GM11168 (cell line): ENCODE data around the gene STRIP2.
"Not testable (repeated sequence)": the region's sequence is repeated elsewhere in the genome, so short reads cannot be mapped to it uniquely, and the experiment has no call there.

Experiments
- in situ Hi-C: fragments of 300-500 bp; cut with MboI; formaldehyde crosslinking; loops from one replicate; pipeline ENCODE4 v1.12.0; 2022; ENCODE audit warnings: low sequenced_read_pairs; ENCODE audit not compliant: unreplicated experiment

Gene STRIP2

DNA sequence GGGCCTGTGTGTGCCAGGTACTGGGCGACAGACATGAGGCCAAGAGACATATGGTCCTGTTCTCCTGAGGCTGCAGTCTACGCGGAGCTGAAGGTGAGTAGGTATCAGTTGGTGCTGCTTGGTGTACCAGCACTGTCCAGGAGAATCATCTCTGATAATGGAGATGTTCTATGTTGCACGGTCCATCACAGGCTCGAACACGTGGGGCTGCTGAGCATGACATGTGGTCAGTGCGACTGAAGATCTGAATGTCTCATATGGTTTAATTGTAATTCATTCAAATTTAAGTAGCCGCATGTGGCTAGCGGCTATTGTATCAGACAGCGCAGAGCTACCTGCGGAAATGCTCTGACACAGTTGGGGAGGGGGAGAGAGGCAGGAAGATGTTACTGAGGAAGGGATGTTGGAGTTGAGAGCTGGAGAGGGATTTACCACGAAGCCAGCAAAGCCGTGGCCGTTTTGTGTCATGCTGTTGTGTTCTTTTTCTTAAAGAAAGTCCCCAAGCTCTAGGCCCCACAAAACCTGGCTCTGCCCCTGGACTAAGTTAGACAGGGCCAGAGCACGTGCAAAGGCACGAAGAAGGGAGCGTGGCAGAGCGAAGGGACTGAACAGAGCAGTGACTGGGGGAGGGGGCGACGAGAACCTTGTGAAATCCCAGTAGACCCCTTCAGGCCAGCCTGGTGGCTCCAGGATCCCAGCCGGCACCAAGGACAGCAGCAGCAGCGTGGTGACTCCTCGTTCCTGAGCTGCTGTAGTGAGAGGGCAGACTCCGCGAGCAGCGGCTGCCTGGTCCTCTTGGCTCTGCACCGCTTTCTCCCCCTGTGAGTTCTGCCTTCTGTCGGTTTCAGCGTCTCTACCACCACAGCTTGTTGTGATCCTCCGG is 88.1 kb downstream of the STRIP2 start:
- in situ Hi-C loops: no loop called here

GRCh38 chr7:129522971-129523340 is 88.7 kb downstream of the STRIP2 start:
- in situ Hi-C loops: no loop called here

- in situ Hi-C loops: no loop called here
These were observed 89.7 kb downstream of the STRIP2 start for GRCh38 chr7:129523924-129524323.

DNA sequence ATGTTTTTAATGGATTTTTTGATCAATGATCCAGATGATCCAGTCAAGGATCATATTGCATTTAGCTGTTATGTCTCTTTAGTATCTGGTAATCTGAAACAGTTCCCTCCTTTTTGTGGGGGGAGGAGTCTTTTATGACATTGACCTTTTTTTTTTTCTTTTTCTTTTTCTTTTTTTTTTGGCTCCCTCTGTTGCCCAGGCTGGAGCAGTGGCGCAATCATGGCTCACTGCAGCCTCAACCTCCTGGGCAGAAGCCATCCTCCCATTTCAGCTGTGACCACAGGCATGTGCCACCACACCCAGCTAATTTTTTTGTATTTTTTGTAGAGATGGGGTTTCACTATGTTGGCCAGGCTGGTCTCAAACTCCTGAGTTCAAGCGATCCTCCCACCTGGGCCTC is 90.2 kb downstream of the STRIP2 start:
- in situ Hi-C loops: not testable (repeated sequence)

- in situ Hi-C loops: no loop called here
These were observed 91.1 kb downstream of the STRIP2 start for GRCh38 chr7:129525225-129525862.

DNA sequence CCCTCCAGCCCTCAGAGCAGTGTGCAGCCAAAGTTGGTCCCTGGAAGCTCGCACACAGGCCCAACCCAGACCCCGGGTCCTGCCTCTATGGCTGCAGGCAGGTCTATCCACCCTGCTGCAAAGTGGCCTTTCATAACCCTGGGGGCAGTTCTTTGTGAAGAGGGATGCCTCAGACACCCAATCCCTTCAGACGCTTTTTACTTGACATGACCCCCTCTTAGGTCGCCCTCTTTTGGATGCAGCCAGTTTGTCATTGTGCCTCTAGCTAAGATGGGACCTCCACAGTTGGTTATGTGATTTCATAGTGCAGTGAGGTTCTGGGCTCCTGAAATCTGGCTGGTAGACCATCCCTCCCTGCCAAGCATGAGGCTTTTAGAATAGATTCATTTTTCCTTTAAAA is 95.4 kb downstream of the STRIP2 start:
- in situ Hi-C loops: no loop called here

DNA sequence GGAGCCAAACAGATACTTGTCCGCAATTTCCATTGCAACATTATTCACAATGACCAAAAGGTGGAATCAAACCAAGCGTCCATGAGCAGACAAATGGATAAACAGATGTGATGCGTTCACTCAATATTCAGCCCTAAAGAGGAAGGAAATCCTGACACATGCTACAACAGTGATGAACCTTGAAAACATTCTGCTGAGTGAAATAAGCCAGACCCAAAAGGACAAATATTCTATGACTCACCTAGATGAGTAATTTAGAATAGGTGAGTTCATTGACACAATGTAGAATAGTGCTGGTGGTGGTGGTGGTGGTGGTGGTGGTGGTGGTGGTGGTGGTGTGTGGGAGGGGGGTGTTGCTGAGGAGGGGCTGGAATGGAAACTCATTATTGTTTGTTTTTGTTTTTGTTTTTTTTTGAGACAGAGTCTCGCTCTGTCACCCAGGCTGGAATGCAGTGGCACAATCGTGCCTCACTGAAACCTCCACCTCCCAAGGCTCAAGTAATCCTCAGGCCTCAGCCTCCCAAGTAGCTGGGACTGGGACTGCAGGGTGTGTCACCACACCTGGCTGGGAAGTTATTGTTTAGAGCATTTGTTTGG is 96.7 kb downstream of the STRIP2 start:
- in situ Hi-C loops: no loop called here

DNA sequence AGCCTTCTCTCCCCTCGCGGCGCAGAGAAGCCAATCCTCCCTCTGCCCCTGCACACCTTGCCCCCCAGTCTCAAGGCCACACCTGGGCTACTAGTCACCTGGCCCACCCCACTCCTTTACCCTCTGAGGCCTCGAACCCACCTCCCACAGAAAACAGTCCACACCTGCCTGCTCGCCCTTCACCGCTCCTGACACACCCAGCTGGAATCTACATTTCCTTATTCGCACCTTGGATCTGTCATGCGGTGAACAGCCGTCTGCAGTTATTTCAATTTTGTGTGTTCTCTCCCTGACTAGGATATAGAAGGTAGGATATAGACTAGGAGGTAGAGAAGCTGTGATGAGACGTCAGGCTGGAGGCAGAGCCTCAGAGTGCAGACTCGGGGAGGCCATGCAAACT is 97.5 kb downstream of the STRIP2 start:
- in situ Hi-C loops: no loop called here

- in situ Hi-C loops: no loop called here
These were observed 98.1 kb downstream of the STRIP2 start for GRCh38 chr7:129532375-129532774.

- in situ Hi-C loops: not testable (repeated sequence)
These were observed 100.5 kb downstream of the STRIP2 start for GRCh38 chr7:129534558-129535274.

DNA sequence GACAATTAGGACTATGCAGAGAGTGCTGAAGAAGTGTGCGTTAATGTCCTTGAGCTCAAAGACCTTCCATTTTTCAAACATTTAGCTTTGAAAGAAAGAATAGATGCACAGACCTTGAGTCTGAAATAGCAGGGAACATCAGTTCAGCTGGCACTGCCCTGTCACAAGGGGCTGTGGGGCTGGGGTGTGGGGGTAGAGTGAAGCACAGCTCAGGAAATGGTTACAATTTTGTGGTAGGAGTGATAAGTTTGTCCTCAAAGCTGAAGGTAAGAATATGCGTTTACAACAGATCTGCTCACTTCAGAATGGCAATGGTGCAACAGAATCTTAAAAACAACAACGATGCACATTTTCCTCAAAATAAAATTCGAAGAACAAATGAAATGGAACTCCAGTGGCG is 101.7 kb downstream of the STRIP2 start:
- in situ Hi-C loops: no loop called here

GRCh38 chr7:129536323-129536722 is 102.1 kb downstream of the STRIP2 start:
- in situ Hi-C loops: no loop called here
